ENCODE data around the gene SMTNL2.
"Not testable (repeated sequence)": the region's sequence is repeated elsewhere in the genome, so short reads cannot be mapped to it uniquely, and the experiment has no call there.

SMTNL2 gene

DNA sequence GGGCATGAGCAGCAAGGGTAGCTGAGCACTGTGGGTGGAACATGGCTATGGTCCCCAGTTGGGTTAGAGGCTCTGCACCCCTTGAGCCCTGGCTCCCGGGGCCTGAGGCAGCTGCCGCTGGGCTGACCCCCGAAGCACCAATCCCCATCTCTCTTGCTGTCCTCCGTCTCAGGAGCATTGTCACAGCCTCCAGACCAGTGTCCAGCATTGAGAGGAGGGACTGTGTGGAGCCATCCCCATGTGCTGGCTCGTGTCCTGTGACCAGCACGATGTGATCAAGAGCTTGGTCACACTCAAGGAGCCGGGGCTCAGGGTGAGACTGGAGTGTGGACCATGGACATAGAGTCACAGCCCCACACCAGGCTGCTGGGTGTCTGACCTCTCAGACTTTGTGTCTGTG, 2.9 kb downstream of the SMTNL2 start:
- no peak for DNase-seq

DNA sequence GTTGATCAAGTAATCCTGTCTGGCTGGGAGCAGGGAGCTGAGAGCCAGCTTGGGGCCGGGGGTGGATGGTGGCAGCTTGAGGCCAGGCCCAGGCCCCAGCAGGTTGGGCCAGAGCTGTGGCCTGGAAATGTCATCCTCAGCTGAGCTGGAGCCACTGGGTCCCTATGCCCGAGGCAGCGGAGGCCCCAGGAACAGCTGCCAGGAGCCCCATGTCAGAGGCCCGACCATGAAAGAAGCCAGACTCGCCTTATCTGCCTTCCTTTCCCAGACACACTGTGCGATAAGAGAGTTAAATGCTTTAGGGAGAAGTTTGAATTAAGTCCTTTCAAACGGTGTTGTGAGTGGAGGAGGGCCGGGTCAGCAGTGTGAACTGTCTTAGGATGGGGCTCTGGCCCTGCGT, 3.5 kb downstream of the SMTNL2 start:
- DNase-seq = no peak

DNA sequence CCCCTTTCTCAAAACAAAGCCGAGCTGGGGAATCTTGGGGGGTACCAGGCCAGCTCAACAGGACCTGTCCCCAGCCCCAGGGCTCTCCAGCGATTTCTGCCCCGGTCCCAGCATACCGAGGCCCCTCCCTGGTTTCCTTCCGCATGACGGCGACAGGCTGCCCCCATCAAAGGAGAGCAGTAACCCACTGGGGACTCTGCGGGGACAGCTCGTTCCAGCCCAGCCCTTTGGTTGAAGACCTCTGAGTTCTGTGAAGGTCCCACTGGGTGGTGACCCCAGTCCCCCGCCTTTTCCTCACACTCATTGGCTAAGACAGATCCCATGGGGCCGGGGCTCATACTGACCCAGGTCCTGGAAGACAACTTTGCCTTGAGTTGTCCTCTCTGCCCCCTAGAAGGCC, 4.1 kb downstream of the SMTNL2 start:
- DNase-seq = no peak

DNA sequence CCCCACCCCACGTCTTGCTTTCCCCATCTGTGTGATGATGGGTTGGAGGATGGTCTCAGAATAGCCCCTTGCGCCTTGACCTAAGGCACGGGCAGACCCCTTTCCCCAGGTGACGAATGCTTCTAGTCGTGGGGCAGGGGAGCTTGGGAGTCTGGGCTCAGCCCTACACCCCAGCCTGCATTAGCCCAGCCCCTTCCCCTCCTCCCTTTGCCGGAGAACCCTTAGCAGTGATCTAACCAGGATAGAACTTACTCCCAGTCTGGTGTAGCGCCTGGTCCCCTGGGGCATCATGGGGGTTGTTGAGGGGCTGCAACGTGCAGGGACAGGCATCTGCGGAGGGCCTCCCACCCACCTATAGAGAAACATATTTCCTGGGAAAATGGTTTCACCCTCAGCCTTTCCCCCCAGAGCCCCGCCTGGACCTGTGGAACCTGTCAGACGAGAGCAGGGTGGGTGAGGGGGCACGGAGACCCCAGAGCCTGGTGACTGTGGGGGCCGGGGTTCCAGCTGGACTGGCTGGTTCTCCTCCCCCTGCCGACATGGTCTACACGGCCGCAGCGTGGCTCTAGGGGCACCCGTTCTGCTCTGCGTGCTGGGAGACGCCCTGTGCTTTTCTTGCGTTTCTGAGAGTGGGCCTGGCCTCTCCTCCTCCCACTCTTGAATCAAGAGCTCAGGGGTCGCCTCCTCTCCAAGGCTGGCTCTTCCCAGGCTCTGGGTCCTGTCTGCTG, 4.7 kb downstream of the SMTNL2 start:
- no peak for DNase-seq

DNA sequence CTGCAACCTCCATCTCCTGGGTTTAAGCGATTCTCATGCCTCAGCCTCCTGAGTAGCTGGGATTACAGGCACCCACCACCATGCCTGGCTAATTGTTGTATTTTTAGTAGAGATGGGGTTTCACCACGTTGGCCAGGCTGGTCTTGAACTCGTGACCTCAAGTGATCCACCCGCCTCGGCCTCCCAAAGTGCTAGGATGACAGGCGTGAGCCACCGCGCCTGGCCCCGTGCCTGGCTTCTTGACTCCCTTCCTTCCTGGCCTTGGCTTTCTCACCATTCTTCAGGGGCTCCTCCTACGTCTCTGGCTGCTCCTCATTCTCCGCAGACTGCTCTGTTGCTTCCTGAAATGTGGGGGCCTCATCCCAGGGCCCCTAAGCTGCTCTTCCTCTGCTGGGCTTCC, 5.7 kb downstream of the SMTNL2 start:
- not testable (repeated sequence) for DNase-seq

DNA sequence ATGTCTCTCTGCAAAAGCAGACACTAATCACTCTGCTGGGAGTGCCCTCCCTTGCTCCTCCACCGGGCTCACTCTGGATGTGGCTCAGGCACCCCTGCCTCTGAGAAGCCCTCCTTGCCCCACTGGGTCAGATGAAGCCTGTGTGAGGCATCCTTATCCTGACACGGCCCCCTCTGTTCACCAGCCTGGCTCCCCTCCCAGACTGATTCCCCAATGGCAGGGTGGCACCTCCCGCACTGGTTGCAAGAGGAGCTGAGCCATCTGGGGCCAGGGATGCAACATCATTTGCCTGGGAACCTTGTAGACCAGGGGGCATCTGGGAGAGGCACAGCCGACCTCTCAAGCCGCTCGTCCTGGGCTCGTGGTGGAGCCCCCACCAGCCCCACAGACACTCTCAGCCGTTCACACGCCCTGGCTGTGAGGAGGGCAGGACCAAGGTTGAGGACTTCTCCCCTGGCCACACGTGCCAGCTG, 6.7 kb downstream of the SMTNL2 start:
- DNase-seq = no peak

DNA sequence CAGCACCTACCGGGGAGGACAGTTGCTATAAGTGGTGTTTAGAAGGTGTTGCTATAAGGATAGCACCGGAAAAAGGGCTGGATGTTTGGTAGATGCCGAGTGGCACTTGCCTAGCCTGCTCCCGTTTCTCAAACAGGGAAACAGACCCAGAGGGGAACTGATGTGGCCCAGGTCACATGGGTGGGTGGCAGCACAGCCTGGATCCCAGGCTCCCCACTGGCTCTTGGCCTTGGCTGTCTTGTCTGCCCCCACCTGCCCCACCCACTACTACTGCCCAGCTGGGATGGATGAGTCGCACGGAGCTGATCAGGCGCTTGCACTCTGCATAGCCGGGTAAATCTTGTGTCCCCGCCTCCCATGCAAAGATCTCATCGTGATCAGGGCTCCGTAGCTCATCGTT, 7.2 kb downstream of the SMTNL2 start:
- no peak for DNase-seq

DNA sequence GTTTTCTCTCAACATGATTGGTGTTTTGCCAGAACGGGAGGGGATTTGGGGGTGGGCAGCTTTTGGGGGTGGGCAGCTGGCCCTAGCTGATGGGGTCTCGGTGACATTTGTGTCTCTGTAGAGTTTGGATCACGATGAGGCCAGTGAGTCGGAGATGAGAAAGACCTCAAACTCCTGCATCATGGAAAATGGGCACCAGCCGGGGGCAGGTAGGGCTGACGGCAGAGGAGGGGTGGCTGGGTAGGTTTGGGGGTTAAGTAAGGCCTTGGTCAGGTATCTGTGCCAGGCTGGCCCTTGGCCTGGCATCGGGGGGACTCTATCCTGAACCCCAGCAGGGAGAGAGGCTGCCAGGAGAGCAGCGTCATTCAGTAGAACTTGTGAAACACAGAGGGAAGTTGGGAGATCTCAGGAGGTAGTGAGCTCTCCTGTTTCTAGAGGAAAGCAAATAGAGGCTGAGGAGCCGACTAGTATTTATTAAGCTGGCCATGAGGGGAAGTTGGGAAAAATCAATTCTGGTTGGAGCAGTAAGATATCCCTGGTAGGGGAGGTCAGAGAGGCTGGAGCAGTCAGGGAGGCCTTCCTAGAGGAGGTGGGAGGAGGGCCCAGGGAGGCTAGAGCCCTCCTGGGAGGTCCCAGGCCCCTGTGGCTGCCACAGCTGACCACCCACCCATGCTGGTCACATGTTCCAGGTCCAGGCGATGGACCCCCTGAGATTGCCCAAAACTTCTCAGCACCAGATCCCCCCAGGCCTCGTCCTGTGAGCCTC, 8.1 kb downstream of the SMTNL2 start:
- DNase-seq = no peak

DNA sequence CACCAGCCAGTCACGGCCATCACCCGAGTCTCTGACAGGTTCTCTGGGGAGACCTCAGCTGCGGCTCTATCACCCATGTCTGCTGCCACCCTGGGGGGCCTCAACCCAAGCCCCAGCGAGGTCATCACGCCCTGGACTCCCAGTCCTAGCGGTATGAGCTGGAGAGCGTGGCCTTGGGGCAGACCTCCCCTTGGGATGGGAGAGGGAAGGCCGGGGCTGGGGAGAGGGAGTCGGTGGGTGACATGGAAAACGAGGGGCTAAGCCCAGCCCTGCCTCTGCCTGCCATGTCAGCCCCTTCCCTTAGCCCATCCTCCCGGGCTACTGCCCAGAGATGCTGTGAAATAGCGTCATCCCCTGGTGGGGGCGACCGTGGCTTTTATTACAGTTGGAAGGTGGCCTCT, 8.7 kb downstream of the SMTNL2 start:
- no peak for DNase-seq

DNA sequence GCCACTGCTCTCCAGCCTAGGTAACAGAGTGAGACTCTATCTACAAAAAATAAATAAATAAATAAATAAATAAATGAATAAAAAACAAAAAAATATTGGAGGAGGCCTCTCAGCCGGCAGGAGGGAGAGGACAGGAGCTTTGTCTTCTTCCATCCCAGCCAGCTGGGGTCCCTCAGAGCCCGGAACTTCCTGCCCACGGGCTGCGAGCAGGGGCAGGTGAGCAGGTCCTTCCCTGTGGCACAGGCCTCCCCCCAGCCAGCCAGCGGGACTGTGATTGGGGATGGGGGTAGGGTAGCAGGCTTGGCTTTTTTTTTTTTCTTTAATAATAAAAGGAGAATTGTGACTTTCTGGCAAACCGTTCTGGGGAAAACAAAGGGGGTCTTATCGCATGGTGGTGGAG, 10.1 kb downstream of the SMTNL2 start:
- DNase-seq = no peak

DNA sequence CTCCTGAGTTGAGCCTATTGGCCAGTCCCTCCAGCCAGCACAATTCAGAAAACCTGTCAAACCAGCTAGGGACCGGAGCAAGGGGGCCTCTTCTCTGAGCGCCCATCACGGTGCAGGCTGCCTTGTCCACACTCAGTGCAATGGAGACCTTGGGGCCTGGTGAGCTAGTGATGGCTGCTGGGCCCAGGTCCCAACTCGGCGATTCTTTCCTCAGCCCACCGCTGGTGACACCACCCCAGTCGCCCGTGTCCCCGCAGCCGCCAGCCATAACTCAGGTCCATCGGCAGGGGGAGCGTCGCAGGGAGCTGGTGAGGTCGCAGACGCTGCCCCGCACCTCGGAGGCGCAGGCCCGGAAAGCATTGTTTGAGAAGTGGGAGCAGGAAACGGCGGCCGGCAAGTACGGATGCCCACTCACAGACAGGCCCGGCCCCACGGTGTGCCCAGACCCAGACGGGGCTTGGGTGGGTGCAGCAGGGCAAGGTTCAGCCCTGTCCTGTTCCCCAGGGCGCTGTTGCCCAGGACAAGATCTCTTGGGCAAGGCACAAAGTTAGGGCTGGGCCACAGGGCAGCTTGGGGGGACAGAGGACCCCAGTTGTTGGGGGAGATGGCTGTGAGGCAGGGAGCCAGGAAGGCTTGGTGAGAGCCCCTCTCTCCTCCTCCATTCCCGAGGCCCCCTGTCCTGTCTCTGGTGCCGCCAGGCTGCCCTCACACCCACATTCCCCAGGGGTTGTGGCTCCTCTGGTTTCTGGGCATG, 10.8 kb downstream of the SMTNL2 start:
- no peak for DNase-seq

DNA sequence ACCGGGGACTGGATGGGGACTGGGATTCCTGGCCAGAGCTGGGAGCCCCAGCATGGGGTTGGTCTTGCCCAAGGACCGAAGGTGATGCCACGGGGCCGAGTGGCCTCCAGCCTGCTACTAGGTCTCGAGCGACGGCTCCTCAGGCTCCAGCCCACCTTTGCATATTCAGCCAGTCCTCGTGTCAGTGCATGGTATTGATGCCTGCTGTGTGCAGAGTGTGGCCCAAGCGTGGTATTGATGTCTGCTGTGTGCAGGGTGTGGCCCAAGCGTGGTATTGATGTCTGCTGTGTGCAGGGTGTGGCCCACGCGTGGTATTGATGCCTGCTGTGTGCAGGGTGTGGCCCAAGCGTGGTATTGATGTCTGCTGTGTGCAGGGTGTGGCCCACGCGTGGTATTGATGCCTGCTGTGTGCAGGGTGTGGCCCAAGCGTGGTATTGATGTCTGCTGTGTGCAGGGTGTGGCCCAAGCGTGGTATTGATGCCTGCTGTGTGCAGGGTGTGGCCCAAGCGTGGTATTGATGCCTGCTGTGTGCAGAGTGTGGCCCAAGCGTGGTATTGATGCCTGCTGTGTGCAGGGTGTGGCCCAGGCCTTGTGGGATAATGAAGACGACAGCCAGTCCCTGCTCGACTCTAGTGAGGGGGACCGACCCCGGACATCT, 11.5 kb downstream of the SMTNL2 start:
- DNase-seq = not testable (repeated sequence)

DNA sequence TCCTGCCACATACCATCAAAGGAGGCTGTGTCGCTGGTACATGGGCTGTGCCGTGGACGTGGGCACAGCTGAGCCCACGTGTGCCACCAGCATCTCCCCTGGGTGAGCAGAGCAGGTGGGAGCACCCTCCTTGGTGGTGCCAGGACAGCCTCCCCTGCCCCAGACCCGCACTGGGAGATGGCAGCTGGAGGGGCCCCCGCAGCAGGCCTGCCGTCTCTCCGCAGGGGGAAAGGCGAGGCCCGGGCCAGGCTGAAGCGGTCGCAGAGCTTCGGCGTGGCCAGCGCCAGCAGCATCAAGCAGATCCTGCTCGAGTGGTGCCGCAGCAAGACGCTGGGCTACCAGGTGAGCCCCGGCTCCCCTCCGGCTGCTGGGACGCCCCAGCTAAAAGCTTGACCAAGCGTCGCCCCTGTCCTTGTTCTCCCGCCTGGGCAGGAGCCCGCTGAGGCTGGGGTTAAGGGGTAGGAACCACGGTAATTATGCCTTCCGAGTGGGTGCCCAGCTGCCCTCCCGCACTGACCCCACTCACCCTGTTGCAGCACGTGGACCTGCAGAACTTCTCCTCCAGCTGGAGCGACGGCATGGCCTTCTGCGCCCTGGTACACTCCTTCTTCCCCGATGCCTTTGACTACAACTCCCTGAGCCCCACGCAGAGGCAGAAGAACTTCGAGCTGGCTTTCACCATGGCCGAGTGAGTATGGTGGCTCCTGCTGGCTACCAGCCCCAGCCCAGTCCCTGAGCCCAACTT, 12.5 kb downstream of the SMTNL2 start:
- DNase-seq = no peak

DNA sequence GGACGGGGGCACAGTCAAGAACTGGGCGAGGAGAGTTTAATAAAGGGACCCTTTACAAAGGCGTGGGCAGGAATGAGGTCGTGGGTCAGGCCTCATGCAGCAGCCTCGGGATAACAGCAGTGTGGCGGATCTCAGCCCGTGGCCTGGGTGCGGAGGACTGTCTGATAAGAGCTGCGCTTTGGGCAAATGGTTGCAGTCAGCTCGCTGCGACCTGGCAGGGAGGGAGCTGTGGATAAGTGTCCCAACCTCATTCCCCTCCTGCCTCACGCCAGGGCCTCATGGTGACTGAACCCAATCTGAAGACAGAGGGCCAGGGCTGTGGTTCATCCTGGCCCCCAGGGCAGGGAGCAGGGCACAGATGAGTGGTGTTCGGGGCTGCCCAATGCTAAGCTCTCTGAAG, 13.6 kb downstream of the SMTNL2 start:
- DNase-seq = no peak

DNA sequence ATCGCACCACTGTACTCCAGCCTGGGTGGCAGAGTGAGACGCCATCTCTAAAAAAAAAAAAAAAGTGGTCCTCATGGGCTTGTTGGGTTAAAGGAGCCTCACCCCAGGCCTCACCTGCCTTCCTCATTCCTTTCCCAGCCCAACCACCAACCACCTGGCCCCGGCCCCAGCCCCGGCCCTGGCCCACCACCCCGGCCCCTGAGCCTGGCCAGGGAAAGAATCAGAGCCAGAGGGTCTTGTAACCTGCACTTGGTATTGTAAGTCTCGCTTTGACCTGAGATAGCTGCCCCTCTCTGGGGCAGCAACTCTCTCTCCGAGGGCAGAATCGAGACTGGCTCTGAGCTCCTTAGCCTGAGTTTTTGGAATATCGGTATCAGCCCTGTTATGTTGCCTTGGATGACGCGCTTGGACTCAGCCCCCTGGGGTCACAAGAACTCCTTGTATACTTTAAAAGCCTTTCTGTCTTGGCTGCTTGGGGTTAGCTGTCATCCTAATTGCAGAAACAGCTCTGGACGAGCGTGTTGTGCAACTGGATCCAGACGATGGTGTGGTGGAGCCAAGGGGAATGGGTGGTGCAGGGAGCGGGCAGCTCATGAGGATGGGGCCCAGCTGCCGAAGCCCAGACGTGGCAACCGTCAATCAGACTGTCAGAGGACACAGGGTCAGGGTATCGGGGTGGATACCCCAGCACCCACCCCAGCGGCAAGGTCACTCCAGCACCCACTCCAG, 14.6 kb downstream of the SMTNL2 start:
- no peak for DNase-seq

DNA sequence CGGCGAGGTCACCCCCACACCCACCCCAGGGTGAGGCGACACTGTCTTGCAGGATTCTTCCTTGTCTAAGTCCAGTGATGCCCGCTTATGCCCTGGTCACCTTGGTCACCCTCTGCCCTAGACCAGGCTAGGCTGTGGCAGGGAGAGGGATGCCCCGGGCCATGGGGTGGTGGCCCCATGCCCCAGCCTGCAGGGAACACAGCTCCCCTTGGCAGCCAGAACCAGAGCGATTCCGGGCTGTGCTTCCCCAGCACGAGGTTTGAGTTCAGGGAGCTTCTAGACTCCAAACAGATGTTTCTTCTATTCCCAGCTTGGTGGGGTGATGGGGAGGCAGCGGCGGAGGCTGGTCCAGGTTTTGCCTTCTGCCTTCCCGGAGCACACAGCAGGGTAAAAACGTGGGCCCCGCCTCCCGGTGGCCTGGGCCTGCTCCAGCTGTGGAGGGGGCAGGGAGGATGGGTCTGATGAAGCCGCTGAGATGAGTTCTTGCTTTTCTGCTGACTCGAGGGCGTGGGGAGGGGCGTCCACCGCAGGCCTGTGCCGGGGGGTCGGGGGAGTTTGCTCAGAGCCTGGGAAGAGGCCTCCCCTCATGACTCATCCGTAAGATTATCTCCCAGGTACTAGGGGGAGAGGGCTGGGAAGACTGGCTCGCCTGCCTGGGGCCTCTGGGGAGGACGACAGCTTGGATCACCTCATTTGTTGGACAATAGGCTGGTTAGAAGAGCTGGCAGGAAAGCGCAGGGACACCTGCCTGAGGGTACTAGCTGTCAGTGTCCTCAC, 15.4 kb downstream of the SMTNL2 start:
- DNase-seq = peak; percentile 33 to 41

DNA sequence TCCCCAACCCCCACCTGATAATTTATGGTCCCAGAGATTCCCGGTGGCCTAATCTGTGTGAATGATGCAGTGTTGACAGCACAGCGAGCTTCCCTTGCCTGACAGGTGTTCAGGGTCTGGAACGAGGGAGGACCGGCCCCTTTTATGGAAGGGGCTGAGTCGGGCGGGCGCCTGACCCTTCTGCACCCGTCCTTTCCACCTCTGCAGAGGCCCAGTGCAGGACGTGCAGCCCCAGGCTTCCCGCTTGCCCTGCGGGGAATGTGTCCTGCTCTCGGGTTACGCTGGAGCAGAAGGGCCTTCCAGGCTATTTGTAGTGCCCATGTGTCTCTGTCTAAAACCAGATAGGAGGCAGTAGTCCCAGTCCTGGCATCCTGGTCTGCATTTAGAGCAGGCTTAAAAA, 16.2 kb downstream of the SMTNL2 start:
- no peak for DNase-seq

DNA sequence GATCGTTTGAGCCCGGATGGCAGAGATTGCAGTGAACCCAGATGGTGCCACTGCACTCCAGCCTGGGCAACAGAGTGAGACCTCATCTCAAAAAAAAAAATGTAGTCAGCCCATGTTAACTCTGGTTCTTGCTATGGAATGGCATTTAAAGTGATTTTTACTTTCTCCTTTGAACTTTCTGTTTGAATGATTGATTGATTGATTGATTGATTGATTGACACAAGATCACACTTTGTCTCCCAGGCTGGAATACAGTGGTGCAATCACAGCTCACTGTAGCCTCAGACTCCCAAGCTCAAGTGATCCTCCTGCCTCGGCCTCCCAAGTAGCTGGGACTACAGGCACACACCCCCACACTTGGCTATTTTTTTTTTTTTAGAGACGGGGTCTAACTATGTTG, 17.0 kb downstream of the SMTNL2 start:
- no peak for DNase-seq

DNA sequence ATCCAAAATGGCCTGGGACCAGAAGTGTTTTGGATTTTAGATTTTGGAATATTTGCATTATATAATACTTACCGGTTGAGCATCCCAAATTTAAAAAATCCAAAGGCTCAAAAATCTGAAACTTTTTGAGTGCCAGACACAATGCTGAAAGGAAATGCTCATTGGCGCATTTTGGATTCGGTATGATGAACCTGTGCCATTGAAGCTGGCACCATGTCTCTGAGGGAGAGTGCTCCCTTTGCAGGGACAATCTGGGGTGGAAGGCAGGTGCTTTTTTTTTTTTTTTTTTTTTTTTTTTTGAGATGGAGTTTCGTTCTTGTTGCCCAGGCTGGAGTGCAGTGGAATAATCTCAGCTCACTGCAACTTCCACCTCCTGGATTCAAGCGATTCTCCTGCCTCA, 17.7 kb downstream of the SMTNL2 start:
- DNase-seq = no peak

DNA sequence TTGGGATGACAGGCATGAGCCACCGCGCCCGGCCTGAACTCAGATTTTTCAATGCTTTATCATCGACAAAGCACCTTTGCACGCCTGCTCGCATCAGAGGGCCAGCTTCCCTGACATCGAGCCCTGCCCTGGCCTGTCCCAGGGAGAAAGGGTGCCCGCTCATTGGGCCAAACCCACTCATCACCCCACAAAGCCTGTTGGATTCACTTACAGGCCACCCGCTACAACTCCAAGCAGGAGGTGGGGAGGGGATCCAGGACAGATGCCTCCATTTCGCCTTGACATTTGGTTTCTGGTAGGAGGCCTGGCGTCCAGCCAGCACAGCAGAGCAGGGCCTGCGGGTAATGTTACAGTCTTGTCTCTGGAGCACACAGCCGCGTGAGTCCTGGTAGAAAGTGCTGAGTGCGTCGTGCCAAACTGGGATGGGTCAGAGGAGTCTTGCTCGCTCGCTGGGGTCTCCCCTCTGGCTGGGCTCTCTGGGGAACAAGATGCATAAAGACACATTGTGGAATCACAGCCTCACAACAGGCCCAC, 19.8 kb downstream of the SMTNL2 start:
- DNase-seq = peak; percentile 40 to 60

DNA sequence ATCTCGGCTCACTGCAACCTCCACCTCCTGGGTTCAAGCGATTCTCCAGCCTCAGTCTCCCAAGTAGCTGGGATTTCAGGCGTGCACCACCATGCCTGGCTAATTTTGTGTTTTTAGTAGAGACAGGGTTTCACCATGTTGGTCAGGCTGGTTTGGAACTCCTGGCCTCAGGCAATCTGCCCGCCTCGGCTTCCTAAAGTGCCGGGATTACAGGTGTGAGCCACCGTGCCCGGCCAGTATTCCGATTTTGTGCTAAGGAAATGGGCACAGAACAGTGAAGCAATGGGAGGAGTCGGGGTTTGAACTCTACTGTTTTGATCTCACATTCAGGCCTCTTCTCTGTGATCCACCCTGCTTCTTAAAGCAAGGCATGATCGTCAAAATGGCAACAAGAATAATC, 20.4 kb downstream of the SMTNL2 start:
- not testable (repeated sequence) for DNase-seq

Data from NCI-H2081 (cell line).